GM23338 (cell line): ENCODE measurements around the gene BNC2. TPM values are rescaled to one million over a fixed set of nuclear protein-coding genes. Genes with fewer than 3 reads are reported as not detected.

Source experiments
- ATAC-seq: fragments of 200-7000 bp; cut with Tn5 transposase; 3 replicates; pipeline ENCODE4 v1.9.1; 2020
- DNase-seq: peaks from one replicate; pipeline ENCODE4 v3.0.0-alpha.2; 2015; ENCODE audit warnings: low spot score
- H2AFZ ChIP-seq: fragments of 200-600 bp; sonication (generic); 2 replicates; pipeline ENCODE4 v1.8.0; 2016; ENCODE audit warnings: antibody characterized with exemption, mild to moderate bottlenecking, moderate library complexity
- H3F3A ChIP-seq: fragments of 200-600 bp; sonication (generic); replicated peaks from 2 replicates; pipeline ENCODE4 v1.8.0; 2017; ENCODE audit warnings: antibody characterized with exemption, mixed run types, low read depth
- H3K27ac ChIP-seq: fragments of 200-600 bp; sonication (generic); 2 replicates; pipeline ENCODE4 v1.6.1; 2016; ENCODE audit warnings: low read depth
- H3K27me3 ChIP-seq: fragments of 200-600 bp; sonication (generic); 2 replicates; pipeline ENCODE4 v1.8.0; 2016; ENCODE audit warnings: mild to moderate bottlenecking, mixed run types, moderate library complexity; ENCODE audit not compliant: insufficient read depth
- H3K36me3 ChIP-seq: fragments of 200-600 bp; sonication (generic); 2 replicates; pipeline ENCODE4 v1.8.0; 2016; ENCODE audit warnings: mild to moderate bottlenecking; ENCODE audit not compliant: insufficient read depth
- H3K4me1 ChIP-seq: fragments of 200-600 bp; sonication (generic); 2 replicates; pipeline ENCODE4 v1.8.0; 2016; ENCODE audit warnings: mild to moderate bottlenecking, moderate library complexity; ENCODE audit not compliant: insufficient read depth
- H3K4me2 ChIP-seq: fragments of 200-600 bp; sonication (generic); 2 replicates; pipeline ENCODE4 v1.7.1; 2017; ENCODE audit warnings: mixed run types
- H3K4me3 ChIP-seq: fragments of 200-600 bp; sonication (generic); 2 replicates; pipeline ENCODE4 v1.6.1; 2016; ENCODE audit warnings: mixed run types
- H3K79me2 ChIP-seq: fragments of 200-600 bp; sonication (generic); replicated peaks from 2 replicates; pipeline ENCODE4 v1.8.0; 2017; ENCODE audit warnings: mild to moderate bottlenecking; ENCODE audit not compliant: insufficient read depth
- H3K9me2 ChIP-seq: fragments of 200-600 bp; sonication (generic); 2 replicates; pipeline ENCODE4 v1.8.0; 2017; ENCODE audit not compliant: insufficient read depth
- H4K20me1 ChIP-seq: fragments of 200-600 bp; sonication (generic); replicated peaks from 2 replicates; pipeline ENCODE4 v1.8.0; 2017; ENCODE audit warnings: mild to moderate bottlenecking; ENCODE audit not compliant: insufficient read depth
- H3K27ac Mint-ChIP-seq: 2 replicates; pipeline ENCODE4 v1.8.0; 2020; ENCODE audit warnings: inconsistent platforms, mild to moderate bottlenecking, moderate library complexity, mixed read lengths
- H3K27me3 Mint-ChIP-seq: 3 replicates; pipeline ENCODE4 v1.8.0; 2022; ENCODE audit warnings: low read depth, mild to moderate bottlenecking, moderate library complexity, mixed read lengths, inconsistent platforms; ENCODE audit not compliant: insufficient read depth, poor library complexity
- H3K36me3 Mint-ChIP-seq: 3 replicates; pipeline ENCODE4 v1.8.0; 2021; ENCODE audit warnings: low read depth, mild to moderate bottlenecking, inconsistent platforms, moderate library complexity, mixed read lengths
- H3K4me1 Mint-ChIP-seq: 3 replicates; pipeline ENCODE4 v1.8.0; 2020; ENCODE audit warnings: mild to moderate bottlenecking, inconsistent platforms, mixed read lengths
- H3K4me3 Mint-ChIP-seq: 3 replicates; pipeline ENCODE4 v1.8.0; 2021; ENCODE audit warnings: moderate library complexity, mild to moderate bottlenecking, inconsistent platforms, mixed read lengths
- H3K9me3 Mint-ChIP-seq: 3 replicates; pipeline ENCODE4 v1.8.0; 2020; ENCODE audit warnings: moderate library complexity, mild to moderate bottlenecking, inconsistent platforms, mixed read lengths
- CREB1 ChIP-seq: fragments of 250-450 bp; sonication (Bioruptor Pico); IDR thresholded peaks from 2 replicates; pipeline ENCODE4 v1.5.0; 2020; ENCODE audit warnings: low read depth, mild to moderate bottlenecking, moderate library complexity
- EZH2 ChIP-seq: fragments of 200-600 bp; sonication (generic); IDR thresholded peaks from one replicate; pipeline ENCODE4 v1.8.0; 2017; ENCODE audit warnings: antibody characterized with exemption, mild to moderate bottlenecking, low read depth; ENCODE audit not compliant: unreplicated experiment
- EZH2phosphoT487 ChIP-seq: fragments of 200-600 bp; sonication (generic); IDR thresholded peaks from one replicate; pipeline ENCODE4 v1.8.1; 2018; ENCODE audit warnings: antibody characterized with exemption; ENCODE audit not compliant: unreplicated experiment
- JUNB ChIP-seq: IDR thresholded peaks from one replicate; pipeline ENCODE4 v1.6.1; 2016; ENCODE audit warnings: antibody characterized with exemption; ENCODE audit not compliant: unreplicated experiment
- NANOG ChIP-seq: IDR thresholded peaks from 2 replicates; pipeline ENCODE4 v1.6.1; 2016; ENCODE audit warnings: antibody characterized with exemption, borderline replicate concordance
- POLR2AphosphoS5 ChIP-seq: IDR thresholded peaks from 2 replicates; pipeline ENCODE4 v1.6.1; 2016; ENCODE audit warnings: antibody characterized with exemption, low read depth
- STAT1 ChIP-seq: IDR thresholded peaks from one replicate; pipeline ENCODE4 v1.6.1; 2016; ENCODE audit warnings: antibody characterized with exemption; ENCODE audit not compliant: unreplicated experiment
- ZNF114 ChIP-seq: fragments of 250-450 bp; sonication (Bioruptor Pico); IDR thresholded peaks from 2 replicates; pipeline ENCODE4 v1.5.0; 2020; ENCODE audit warnings: mild to moderate bottlenecking, moderate library complexity
- ZNF331 ChIP-seq: fragments of 250-450 bp; sonication (Bioruptor Pico); IDR thresholded peaks from 2 replicates; pipeline ENCODE4 v1.5.0; 2020; ENCODE audit warnings: low read depth, mild to moderate bottlenecking, moderate library complexity
- polyA plus RNA-seq: library from polyadenylated mRNA; unstranded; fragments of >200 nt; fragmentation: Nextera tagmentation; extraction: Ambion mirVana; gene quantifications from 2 replicates; pipeline ENCODE4 v1.2.1, GENCODE V29; 2016
- total RNA-seq: library from RNA; depleted of rRNA; stranded (reverse); fragments of >200 nt; shearing (Covaris generic); gene quantifications from 2 replicates; pipeline ENCODE4 v1.2.3, GENCODE V29; 2014
- TF ChIP-seq, protein P1 (sequence below): IDR thresholded peaks from one replicate; pipeline ENCODE4 v1.6.1; 2018; ENCODE audit warnings: antibody characterized with exemption; ENCODE audit not compliant: unreplicated experiment
- TF ChIP-seq, protein P2 (sequence below), 2 experiments: fragments of 200-600 bp in 1 of 2; sonication (generic) in 1 of 2; conservative IDR thresholded peaks; 2 replicates each; pipeline versions ENCODE4 v1.5.1 to v1.6.1; 2016 to 2017; ENCODE audit warnings: antibody characterized with exemption in 2 of 2, low read depth in 2 of 2, mild to moderate bottlenecking in 2 of 2, moderate library complexity in 1 of 2
- TF ChIP-seq, protein P3 (sequence below): fragments of 250-450 bp; sonication (Bioruptor Pico); IDR thresholded peaks from 2 replicates; pipeline ENCODE4 v1.5.0; 2020; ENCODE audit warnings: mild to moderate bottlenecking, moderate library complexity
- TF ChIP-seq, protein P4 (sequence below): IDR thresholded peaks from 2 replicates; pipeline ENCODE4 v1.6.1; 2016; ENCODE audit warnings: antibody characterized with exemption

BNC2 gene
- total and polyA plus RNA-seq, 2 experiments from 2014 or later = 12.7 to 13.2 TPM

DNA sequence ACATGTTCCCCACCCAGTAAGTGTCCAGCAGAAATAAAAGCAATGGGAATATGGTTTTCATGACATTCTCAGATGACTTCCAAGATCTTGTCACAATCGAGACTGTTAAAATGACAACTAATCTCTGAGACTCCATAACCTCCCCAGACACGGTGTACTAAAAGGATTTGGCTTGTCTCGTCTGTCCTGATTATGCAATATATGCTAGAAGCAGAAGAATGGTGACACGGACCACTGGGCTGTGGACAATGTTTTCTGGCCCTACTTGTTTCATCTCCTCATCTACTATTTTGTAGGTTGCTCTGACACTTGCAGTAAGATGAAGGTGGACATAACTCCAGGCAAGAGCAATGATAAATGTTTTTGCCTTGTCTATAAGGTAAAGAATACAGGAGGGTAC, 56.6 kb downstream of the BNC2 start:
- peaks cover 41% of the 10 kb centered on the region for H3K4me1 ChIP-seq
- peaks cover 53% of the 10 kb centered on the region for H3K4me1 Mint-ChIP-seq
- H3F3A ChIP-seq = 0 out of 2 replicates have a peak, but pooled peaks cover 4% of the 10 kb centered on the region
- no peaks in the 10 kb centered on the region for H3K27me3 ChIP-seq
- H4K20me1 ChIP-seq = no peaks in the 10 kb centered on the region
- H3K4me3 ChIP-seq = no peak overlapping the region
- H3K4me3 Mint-ChIP-seq = no peak overlapping the region
- no peak overlapping the region for H3K27ac ChIP-seq
- peaks cover 33% of the 10 kb centered on the region for H3K79me2 ChIP-seq
- TF ChIP-seq, protein P1, sequence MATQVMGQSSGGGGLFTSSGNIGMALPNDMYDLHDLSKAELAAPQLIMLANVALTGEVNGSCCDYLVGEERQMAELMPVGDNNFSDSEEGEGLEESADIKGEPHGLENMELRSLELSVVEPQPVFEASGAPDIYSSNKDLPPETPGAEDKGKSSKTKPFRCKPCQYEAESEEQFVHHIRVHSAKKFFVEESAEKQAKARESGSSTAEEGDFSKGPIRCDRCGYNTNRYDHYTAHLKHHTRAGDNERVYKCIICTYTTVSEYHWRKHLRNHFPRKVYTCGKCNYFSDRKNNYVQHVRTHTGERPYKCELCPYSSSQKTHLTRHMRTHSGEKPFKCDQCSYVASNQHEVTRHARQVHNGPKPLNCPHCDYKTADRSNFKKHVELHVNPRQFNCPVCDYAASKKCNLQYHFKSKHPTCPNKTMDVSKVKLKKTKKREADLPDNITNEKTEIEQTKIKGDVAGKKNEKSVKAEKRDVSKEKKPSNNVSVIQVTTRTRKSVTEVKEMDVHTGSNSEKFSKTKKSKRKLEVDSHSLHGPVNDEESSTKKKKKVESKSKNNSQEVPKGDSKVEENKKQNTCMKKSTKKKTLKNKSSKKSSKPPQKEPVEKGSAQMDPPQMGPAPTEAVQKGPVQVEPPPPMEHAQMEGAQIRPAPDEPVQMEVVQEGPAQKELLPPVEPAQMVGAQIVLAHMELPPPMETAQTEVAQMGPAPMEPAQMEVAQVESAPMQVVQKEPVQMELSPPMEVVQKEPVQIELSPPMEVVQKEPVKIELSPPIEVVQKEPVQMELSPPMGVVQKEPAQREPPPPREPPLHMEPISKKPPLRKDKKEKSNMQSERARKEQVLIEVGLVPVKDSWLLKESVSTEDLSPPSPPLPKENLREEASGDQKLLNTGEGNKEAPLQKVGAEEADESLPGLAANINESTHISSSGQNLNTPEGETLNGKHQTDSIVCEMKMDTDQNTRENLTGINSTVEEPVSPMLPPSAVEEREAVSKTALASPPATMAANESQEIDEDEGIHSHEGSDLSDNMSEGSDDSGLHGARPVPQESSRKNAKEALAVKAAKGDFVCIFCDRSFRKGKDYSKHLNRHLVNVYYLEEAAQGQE = no peak
- TF ChIP-seq EZH2 (no peak), ZNF331 (CRISPR knock-in tag) (no peak), NANOG (no peak), STAT1 (no peak), CREB1 (CRISPR knock-in tag) (no peak), JUNB (no peak), POLR2AphosphoS5 (no peak), EZH2phosphoT487 (no peak), ZNF114 (no peak)
- TF ChIP-seq, protein P2, sequence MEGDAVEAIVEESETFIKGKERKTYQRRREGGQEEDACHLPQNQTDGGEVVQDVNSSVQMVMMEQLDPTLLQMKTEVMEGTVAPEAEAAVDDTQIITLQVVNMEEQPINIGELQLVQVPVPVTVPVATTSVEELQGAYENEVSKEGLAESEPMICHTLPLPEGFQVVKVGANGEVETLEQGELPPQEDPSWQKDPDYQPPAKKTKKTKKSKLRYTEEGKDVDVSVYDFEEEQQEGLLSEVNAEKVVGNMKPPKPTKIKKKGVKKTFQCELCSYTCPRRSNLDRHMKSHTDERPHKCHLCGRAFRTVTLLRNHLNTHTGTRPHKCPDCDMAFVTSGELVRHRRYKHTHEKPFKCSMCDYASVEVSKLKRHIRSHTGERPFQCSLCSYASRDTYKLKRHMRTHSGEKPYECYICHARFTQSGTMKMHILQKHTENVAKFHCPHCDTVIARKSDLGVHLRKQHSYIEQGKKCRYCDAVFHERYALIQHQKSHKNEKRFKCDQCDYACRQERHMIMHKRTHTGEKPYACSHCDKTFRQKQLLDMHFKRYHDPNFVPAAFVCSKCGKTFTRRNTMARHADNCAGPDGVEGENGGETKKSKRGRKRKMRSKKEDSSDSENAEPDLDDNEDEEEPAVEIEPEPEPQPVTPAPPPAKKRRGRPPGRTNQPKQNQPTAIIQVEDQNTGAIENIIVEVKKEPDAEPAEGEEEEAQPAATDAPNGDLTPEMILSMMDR (conservative IDR thresholded peaks at IDR 0.05; ENCODE audit: low read depth in 2 of 2) = no peak
- TF ChIP-seq, protein P3, sequence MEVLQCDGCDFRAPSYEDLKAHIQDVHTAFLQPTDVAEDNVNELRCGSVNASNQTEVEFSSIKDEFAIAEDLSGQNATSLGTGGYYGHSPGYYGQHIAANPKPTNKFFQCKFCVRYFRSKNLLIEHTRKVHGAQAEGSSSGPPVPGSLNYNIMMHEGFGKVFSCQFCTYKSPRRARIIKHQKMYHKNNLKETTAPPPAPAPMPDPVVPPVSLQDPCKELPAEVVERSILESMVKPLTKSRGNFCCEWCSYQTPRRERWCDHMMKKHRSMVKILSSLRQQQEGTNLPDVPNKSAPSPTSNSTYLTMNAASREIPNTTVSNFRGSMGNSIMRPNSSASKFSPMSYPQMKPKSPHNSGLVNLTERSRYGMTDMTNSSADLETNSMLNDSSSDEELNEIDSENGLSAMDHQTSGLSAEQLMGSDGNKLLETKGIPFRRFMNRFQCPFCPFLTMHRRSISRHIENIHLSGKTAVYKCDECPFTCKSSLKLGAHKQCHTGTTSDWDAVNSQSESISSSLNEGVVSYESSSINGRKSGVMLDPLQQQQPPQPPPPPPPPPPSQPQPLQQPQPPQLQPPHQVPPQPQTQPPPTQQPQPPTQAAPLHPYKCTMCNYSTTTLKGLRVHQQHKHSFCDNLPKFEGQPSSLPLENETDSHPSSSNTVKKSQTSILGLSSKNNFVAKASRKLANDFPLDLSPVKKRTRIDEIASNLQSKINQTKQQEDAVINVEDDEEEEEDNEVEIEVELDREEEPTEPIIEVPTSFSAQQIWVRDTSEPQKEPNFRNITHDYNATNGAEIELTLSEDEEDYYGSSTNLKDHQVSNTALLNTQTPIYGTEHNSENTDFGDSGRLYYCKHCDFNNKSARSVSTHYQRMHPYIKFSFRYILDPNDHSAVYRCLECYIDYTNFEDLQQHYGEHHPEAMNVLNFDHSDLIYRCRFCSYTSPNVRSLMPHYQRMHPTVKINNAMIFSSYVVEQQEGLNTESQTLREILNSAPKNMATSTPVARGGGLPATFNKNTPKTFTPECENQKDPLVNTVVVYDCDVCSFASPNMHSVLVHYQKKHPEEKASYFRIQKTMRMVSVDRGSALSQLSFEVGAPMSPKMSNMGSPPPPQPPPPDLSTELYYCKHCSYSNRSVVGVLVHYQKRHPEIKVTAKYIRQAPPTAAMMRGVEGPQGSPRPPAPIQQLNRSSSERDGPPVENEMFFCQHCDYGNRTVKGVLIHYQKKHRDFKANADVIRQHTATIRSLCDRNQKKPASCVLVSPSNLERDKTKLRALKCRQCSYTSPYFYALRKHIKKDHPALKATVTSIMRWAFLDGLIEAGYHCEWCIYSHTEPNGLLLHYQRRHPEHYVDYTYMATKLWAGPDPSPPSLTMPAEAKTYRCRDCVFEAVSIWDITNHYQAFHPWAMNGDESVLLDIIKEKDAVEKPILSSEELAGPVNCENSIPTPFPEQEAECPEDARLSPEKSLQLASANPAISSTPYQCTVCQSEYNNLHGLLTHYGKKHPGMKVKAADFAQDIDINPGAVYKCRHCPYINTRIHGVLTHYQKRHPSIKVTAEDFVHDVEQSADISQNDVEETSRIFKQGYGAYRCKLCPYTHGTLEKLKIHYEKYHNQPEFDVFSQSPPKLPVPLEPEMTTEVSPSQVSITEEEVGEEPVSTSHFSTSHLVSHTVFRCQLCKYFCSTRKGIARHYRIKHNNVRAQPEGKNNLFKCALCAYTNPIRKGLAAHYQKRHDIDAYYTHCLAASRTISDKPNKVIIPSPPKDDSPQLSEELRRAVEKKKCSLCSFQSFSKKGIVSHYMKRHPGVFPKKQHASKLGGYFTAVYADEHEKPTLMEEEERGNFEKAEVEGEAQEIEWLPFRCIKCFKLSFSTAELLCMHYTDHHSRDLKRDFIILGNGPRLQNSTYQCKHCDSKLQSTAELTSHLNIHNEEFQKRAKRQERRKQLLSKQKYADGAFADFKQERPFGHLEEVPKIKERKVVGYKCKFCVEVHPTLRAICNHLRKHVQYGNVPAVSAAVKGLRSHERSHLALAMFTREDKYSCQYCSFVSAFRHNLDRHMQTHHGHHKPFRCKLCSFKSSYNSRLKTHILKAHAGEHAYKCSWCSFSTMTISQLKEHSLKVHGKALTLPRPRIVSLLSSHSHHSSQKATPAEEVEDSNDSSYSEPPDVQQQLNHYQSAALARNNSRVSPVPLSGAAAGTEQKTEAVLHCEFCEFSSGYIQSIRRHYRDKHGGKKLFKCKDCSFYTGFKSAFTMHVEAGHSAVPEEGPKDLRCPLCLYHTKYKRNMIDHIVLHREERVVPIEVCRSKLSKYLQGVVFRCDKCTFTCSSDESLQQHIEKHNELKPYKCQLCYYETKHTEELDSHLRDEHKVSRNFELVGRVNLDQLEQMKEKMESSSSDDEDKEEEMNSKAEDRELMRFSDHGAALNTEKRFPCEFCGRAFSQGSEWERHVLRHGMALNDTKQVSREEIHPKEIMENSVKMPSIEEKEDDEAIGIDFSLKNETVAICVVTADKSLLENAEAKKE (CRISPR knock-in tag) = no peak
- TF ChIP-seq, protein P4, sequence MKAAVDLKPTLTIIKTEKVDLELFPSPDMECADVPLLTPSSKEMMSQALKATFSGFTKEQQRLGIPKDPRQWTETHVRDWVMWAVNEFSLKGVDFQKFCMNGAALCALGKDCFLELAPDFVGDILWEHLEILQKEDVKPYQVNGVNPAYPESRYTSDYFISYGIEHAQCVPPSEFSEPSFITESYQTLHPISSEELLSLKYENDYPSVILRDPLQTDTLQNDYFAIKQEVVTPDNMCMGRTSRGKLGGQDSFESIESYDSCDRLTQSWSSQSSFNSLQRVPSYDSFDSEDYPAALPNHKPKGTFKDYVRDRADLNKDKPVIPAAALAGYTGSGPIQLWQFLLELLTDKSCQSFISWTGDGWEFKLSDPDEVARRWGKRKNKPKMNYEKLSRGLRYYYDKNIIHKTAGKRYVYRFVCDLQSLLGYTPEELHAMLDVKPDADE = no peak
- no peaks in the 10 kb centered on the region for H3K36me3 ChIP-seq
- H2AFZ ChIP-seq = no peak overlapping the region
- no peaks in the 10 kb centered on the region; the same call in 2 of the 3 replicates for H3K9me3 Mint-ChIP-seq
- H3K4me2 ChIP-seq = no peak overlapping the region
- H3K36me3 Mint-ChIP-seq = peaks cover 8% of the 10 kb centered on the region; the same call in 1 of the 3 replicates
- DNase-seq (no peak), ATAC-seq (no peak)
- H3K27me3 Mint-ChIP-seq = peaks cover 10% of the 10 kb centered on the region
- no peak overlapping the region for H3K27ac Mint-ChIP-seq
- no peaks in the 10 kb centered on the region for H3K9me2 ChIP-seq
